Activated B cell treated with CpG ODN at 0.5 μM for 24 hours (primary cell): Measurements from ENCODE around the gene C20orf144. TPM values are rescaled to one million over a fixed set of nuclear protein-coding genes. Genes with fewer than 3 reads are reported as not detected.

ENCODE experiments used
- ATAC-seq: fragments of 200-7000 bp; cut with Tn5 transposase; one replicate; pipeline ENCODE4 v1.10.0; 2021; ENCODE audit warnings: low read depth, mild to moderate bottlenecking, moderate library complexity
- CTCF ChIA-PET: fragments of 350-600 bp; sonication (Branson Sonifier 250); formaldehyde crosslinking; loops from one replicate; lab custom pipeline; 2021; ENCODE audit warnings: antibody characterized with exemption; lab: Charles Lee
- POLR2A ChIA-PET: fragments of 350-600 bp; sonication (Branson Sonifier 250); formaldehyde crosslinking; loops from one replicate; lab custom pipeline; 2021; ENCODE audit warnings: antibody characterized with exemption; lab: Charles Lee
- DNase-seq: peaks from one replicate; pipeline ENCODE4 v3.0.0; 2022
- H3K27ac Mint-ChIP-seq: one replicate; pipeline ENCODE4 v1.8.0; 2020; ENCODE audit warnings: mixed read lengths
- H3K27me3 Mint-ChIP-seq: one replicate; pipeline ENCODE4 v1.8.0; 2021; ENCODE audit warnings: mixed read lengths
- H3K36me3 Mint-ChIP-seq: one replicate; pipeline ENCODE4 v1.8.0; 2021; ENCODE audit warnings: low read depth, mixed read lengths
- H3K4me1 Mint-ChIP-seq: one replicate; pipeline ENCODE4 v1.8.0; 2021; ENCODE audit warnings: mixed read lengths
- H3K4me3 Mint-ChIP-seq: one replicate; pipeline ENCODE4 v1.8.0; 2020; ENCODE audit warnings: mild to moderate bottlenecking, mixed read lengths
- H3K9me3 Mint-ChIP-seq: one replicate; pipeline ENCODE4 v1.8.0; 2020; ENCODE audit warnings: mixed read lengths
- intact Hi-C: fragments of 100-400 bp; cut with micrococcal nuclease; formaldehyde crosslinking; loops from one replicate; pipeline ENCODE4 v1.15.1; 2024
- total RNA-seq: library from RNA; stranded (reverse); gene quantifications from 2 replicates; pipeline ENCODE4 v1.2.3, GENCODE V29; 2022
- TF ChIP-seq, protein P1 (sequence below): fragments of 200-600 bp; IDR thresholded peaks from one replicate; pipeline ENCODE4 v1.8.0; 2022; ENCODE audit warnings: antibody characterized with exemption, mild to moderate bottlenecking

C20orf144 gene
- total RNA-seq, 1 donor from 2014 or later: 0.20 TPM

DNA sequence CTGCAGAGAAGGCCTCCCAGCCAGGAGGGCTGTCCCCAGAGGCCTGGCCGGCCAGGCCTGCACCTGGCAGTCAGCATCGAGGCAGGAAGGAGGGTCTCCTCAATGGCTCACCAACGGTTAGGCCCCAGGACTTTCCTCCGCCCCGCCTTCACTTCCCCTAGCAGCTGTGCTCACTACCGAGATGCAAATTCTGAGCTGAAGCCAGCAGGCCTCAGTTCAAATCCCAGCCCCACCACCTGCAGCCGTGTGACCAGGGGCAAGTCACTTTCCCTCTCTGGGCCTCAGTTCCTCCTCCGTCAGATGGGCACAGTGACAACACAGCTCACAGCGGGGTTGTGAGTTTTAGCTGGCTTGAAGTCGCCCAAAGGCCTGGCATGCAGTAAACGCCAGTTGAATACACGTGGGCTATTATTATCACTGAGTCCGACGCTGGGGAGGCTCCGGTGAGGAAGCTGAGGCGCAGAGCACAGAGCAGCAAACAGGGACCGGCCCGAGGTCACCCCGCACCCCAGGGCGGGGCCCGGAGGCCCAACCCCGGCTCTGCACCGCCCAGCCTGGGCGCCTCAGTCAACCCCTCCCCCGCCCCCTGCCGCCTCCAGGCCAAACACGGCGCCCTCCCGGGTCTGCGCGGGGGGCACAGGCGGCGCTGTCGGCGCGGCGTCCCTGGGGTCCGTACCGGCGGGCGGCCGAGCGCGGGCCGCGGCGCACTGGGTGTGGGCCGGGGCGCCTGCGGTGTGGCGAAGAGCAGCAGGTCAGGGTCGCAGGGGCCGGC, 23.4 kb downstream of the C20orf144 start:
- ChIA-PET CTCF (interaction anchor here (1.0 kb wide), 1 partner anchor 18 kb away, joined by 5 read pairs; no protein-coding TSS in a partner anchor), POLR2A (interaction anchor here (0.5 to 1.7 kb wide), 15 partner anchors 10 to 427 kb away, joined by 3 to 15 read pairs (median 4); partner anchors contain the start of genes ACTL10, C20orf144, CBFA2T2 and EIF2S2)
- DNase-seq: peak; percentile 50
- TF ChIP-seq, protein P1, sequence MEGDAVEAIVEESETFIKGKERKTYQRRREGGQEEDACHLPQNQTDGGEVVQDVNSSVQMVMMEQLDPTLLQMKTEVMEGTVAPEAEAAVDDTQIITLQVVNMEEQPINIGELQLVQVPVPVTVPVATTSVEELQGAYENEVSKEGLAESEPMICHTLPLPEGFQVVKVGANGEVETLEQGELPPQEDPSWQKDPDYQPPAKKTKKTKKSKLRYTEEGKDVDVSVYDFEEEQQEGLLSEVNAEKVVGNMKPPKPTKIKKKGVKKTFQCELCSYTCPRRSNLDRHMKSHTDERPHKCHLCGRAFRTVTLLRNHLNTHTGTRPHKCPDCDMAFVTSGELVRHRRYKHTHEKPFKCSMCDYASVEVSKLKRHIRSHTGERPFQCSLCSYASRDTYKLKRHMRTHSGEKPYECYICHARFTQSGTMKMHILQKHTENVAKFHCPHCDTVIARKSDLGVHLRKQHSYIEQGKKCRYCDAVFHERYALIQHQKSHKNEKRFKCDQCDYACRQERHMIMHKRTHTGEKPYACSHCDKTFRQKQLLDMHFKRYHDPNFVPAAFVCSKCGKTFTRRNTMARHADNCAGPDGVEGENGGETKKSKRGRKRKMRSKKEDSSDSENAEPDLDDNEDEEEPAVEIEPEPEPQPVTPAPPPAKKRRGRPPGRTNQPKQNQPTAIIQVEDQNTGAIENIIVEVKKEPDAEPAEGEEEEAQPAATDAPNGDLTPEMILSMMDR: no peak
- Mint-ChIP-seq H3K4me1 (peaks cover 34% of the 10 kb centered on the region), H3K4me3 (peak overlapping the region; percentile 80), H3K36me3 (no peaks in the 10 kb centered on the region), H3K27me3 (no peaks in the 10 kb centered on the region), H3K9me3 (no peaks in the 10 kb centered on the region), H3K27ac (peak overlapping the region; percentile 77)
- ATAC-seq: peak; percentile 45
- intact Hi-C loops: loop anchor here (1.0 to 5.0 kb wide), 7 partner anchors 19 to 308 kb away; partner anchors contain the start of genes ACTL10, CHMP4B, PXMP4 and RALY

DNA sequence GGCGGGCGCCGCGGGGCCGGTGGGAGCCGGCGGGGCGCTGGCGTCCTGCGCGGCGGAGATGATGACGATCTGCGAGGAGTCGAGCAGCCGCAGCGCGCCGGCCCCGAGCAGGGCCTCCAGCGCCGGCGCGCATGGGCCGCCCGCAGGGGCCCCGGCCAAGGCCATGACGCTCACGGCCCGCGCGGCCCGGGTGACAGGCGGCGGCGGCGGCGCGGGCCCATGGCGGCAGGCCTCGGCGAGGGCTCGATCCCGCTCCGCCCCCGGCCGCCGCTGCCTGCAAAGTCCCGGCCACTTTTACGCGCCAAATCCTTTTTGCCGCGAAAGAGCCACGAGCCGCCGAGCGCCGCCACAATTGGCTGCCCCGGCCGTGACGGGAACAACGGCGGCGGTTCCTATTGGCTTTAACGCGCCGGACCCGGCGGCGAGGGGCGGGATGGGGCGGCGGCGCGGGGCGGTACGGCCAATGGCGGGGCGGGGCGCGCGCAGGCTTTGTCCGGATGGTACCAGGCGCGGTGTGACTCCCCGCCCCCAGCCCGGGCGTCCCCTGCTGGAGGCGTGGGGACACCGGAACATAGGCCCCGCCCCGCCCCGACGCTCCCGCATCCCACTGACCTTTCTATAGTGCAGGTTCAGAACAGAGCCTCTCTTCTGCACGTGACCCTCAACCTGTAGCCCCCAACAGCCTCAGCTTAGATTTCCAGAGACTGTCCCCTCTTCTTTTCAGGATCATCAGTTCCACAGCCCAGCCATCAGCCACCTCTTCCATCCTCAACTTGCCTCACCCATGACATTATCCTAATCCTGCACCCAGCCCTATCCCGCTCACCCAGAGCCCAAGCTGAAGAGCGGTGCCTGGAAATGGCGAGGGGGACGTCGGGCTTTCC, 24.2 kb downstream of the C20orf144 start, which contains the start of gene E2F1:
Gene E2F1, minus strand, starts transcription at position 286 of the 884 bp plus-strand sequence. Its CDS starts 121 bp downstream, at position 165.
- Mint-ChIP-seq H3K4me1 (peaks cover 30% of the 10 kb centered on the region), H3K27me3 (no peaks in the 10 kb centered on the region), H3K36me3 (no peaks in the 10 kb centered on the region), H3K27ac (peak within 1 kb of the TSS; percentile 77), H3K9me3 (no peaks in the 10 kb centered on the region), H3K4me3 (peak within 1 kb of the TSS; percentile 86)
- DNase-seq (peak; percentile 95), ATAC-seq (peak; percentile 93)
- intact Hi-C loops: loop anchor here (1.0 to 5.0 kb wide), 7 partner anchors 20 to 307 kb away; partner anchors contain the start of genes ACTL10, CHMP4B, PXMP4 and RALY
- ChIA-PET CTCF (interaction anchor here (0.8 kb wide), 1 partner anchor 19 kb away, joined by 3 read pairs; no protein-coding TSS in a partner anchor), POLR2A (interaction anchor here (0.5 to 1.7 kb wide), 10 partner anchors 11 to 426 kb away, joined by 3 to 9 read pairs (median 4); partner anchors contain the start of genes ACTL10, C20orf144, CBFA2T2 and EIF2S2)
- TF ChIP-seq, protein P1: no peak

DNA sequence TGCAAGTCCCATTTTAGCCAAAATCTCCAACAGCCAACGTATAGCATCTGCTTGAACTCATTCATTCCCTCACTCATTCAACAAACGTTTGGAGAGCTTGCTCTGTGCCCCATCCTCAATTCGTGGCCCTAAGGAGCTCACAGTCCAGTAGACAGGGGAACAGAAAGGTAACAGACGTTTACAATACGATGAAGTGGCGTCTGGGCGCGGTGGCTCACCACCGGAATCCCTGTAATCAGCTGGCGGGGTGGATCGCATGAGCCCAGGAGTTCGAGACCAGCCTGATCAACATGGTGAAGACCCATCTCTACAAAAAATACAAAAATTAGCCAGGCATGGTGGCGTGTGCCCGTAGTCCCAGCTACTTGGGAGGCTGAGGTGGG, 24.8 kb downstream of the C20orf144 start:
- H3K27me3 Mint-ChIP-seq: no peaks in the 10 kb centered on the region
- ChIA-PET CTCF (interaction anchor here (0.8 kb wide), 1 partner anchor 19 kb away, joined by 3 read pairs; no protein-coding TSS in a partner anchor), POLR2A (interaction anchor here (0.5 to 1.3 kb wide), 3 partner anchors 21 to 306 kb away, joined by 3 read pairs; partner anchors contain the start of gene ACTL10)
- TF ChIP-seq, protein P1: no peak
- H3K9me3 Mint-ChIP-seq: no peaks in the 10 kb centered on the region
- intact Hi-C loops: loop anchor here (1.0 to 5.0 kb wide), 7 partner anchors 21 to 306 kb away; partner anchors contain the start of genes ACTL10, CHMP4B, PXMP4 and RALY
- DNase-seq (no peak), ATAC-seq (no peak)
- H3K4me3 Mint-ChIP-seq: peak overlapping the region; percentile 86
- H3K4me1 Mint-ChIP-seq: peaks cover 25% of the 10 kb centered on the region
- H3K36me3 Mint-ChIP-seq: no peaks in the 10 kb centered on the region
- H3K27ac Mint-ChIP-seq: no peak overlapping the region

DNA sequence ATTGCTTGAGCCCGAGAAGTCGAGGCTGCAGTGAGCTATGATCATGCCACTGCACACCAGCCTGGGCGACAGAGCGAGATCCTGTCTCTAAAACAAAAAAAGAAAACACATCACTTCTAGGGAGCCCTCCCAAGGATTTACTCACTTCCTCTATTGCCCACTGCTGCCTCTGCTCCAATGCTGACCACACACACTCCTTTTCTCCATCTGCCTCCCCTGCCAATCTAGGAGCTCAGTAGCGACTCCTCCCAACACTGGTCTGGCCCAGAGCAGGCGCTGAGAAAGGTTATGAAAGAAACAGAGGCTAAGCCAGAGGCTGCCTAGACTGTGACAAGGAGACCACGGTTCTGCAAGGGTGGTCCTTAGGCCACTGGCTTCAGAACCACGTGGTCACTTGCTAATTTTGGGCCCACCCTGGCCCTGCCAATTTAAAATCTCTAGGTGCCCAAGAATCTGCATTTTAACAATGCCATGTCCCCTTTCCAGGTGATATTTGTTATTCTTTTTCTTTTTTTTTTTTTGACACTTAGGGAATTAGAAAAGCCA, 25.3 kb downstream of the C20orf144 start:
- H3K4me3 Mint-ChIP-seq: no peak overlapping the region
- ATAC-seq (no peak), DNase-seq (no peak)
- TF ChIP-seq, protein P1: no peak
- ChIA-PET CTCF (interaction anchor here (0.8 kb wide), 1 partner anchor 20 kb away, joined by 3 read pairs; no protein-coding TSS in a partner anchor), POLR2A (interaction anchor here (0.5 to 1.3 kb wide), 4 partner anchors 21 to 306 kb away, joined by 3 to 4 read pairs (median 3); partner anchors contain the start of gene ACTL10)
- H3K27me3 Mint-ChIP-seq: no peaks in the 10 kb centered on the region
- H3K36me3 Mint-ChIP-seq: no peaks in the 10 kb centered on the region
- no peaks in the 10 kb centered on the region for H3K9me3 Mint-ChIP-seq
- intact Hi-C loops: loop anchor here (2.0 to 5.0 kb wide), 2 partner anchors 91 to 125 kb away; partner anchors contain the start of gene CHMP4B
- no peak overlapping the region for H3K27ac Mint-ChIP-seq
- peaks cover 22% of the 10 kb centered on the region for H3K4me1 Mint-ChIP-seq
